Panc1 (cell line): Measurements from ENCODE around the gene HK3. TPM values are rescaled to one million over a fixed set of nuclear protein-coding genes. Genes with fewer than 3 reads are reported as not detected.
A peak's percentile ranks its signal among the peaks of the same experiment; 100 is the strongest.
"Not testable (repeated sequence)": the region's sequence is repeated elsewhere in the genome, so short reads cannot be mapped to it uniquely, and the experiment has no call there.

Experiments
- ATAC-seq: fragments of 200-7000 bp; cut with Tn5 transposase; 2 replicates; pipeline ENCODE4 v1.9.1; 2020; ENCODE audit warnings: mild to moderate bottlenecking, moderate library complexity
- BruUV-seq: library from RNA; stranded (reverse); fragments of 400-500 nt; replicated peaks from 2 replicates; lab custom pipeline; 2021; lab: Mats Ljungman, UMichigan
- CTCF ChIA-PET: fragments of 300-600 bp; sonication (Branson Sonifier 250); formaldehyde crosslinking; loops from one replicate; lab custom pipeline; 2022; ENCODE audit warnings: antibody characterized with exemption; lab: Charles Lee
- POLR2A ChIA-PET: fragments of 300-600 bp; sonication (Branson Sonifier 250); formaldehyde crosslinking; loops from one replicate; lab custom pipeline; 2022; ENCODE audit warnings: antibody characterized with exemption; lab: Charles Lee
- DNase-seq: peaks from one replicate; pipeline ENCODE4 v3.0.0-alpha.2; 2010; ENCODE audit warnings: low read depth, low spot score
- H3K27ac ChIP-seq: 2 replicates; pipeline ENCODE4 v1.5.1; 2011; ENCODE audit warnings: mild to moderate bottlenecking, low read length, inconsistent platforms
- H3K27me3 ChIP-seq: fragments of 200-500 bp; sonication (Bioruptor generic); 2 replicates; pipeline ENCODE4 v1.6.0; 2014; ENCODE audit warnings: low read length, inconsistent platforms; ENCODE audit not compliant: control insufficient read depth, insufficient read depth
- H3K36me3 ChIP-seq: fragments of 200-500 bp; sonication (Bioruptor generic); 2 replicates; pipeline ENCODE4 v1.5.1; 2014; ENCODE audit warnings: inconsistent platforms, mild to moderate bottlenecking, low read length, moderate library complexity; ENCODE audit not compliant: control insufficient read depth, insufficient read depth
- H3K4me1 ChIP-seq: 2 replicates; pipeline ENCODE4 v1.5.1; 2011; ENCODE audit warnings: inconsistent platforms, mild to moderate bottlenecking, low read length, moderate library complexity; ENCODE audit not compliant: control insufficient read depth, insufficient read depth
- H3K4me3 ChIP-seq, 2 experiments: 2 replicates each; pipeline ENCODE4 v1.5.1; 2011 to 2012; ENCODE audit warnings: low read depth in 2 of 2, low read length in 2 of 2, mild to moderate bottlenecking in 2 of 2, inconsistent platforms in 1 of 2, moderate library complexity in 1 of 2
- H3K9me3 ChIP-seq: fragments of 200-500 bp; sonication (Bioruptor generic); 2 replicates; pipeline ENCODE4 v1.5.1; 2014; ENCODE audit warnings: low read depth, mild to moderate bottlenecking, inconsistent platforms, low read length, moderate library complexity; ENCODE audit not compliant: control insufficient read depth, insufficient read depth
- CTCF ChIP-seq: fragments of 450-650 bp; IDR thresholded peaks from 2 replicates; pipeline ENCODE4 v1.5.1; 2017; ENCODE audit warnings: mild to moderate bottlenecking
- POLR2AphosphoS5 ChIP-seq: IDR thresholded peaks from 2 replicates; pipeline ENCODE4 v1.6.1; 2012; ENCODE audit warnings: mild to moderate bottlenecking, low read depth, low read length, moderate library complexity
- REST ChIP-seq, 2 experiments: IDR thresholded peaks; 2 replicates each; pipeline ENCODE4 v1.6.1; 2011 to 2012; ENCODE audit warnings: low read depth in 2 of 2, control low read depth in 1 of 2, low read length in 1 of 2, mild to moderate bottlenecking in 1 of 2, moderate library complexity in 1 of 2; ENCODE audit not compliant: insufficient read depth in 1 of 2
- SIN3A ChIP-seq: IDR thresholded peaks from 2 replicates; pipeline ENCODE4 v1.6.1; 2012; ENCODE audit warnings: low read depth, mild to moderate bottlenecking, low read length, moderate library complexity, borderline replicate concordance; ENCODE audit not compliant: insufficient read depth
- TCF7L2 ChIP-seq: IDR thresholded peaks from 2 replicates; pipeline ENCODE4 v1.6.1; 2011; ENCODE audit warnings: mild to moderate bottlenecking, low read depth, low read length, inconsistent platforms
- in situ Hi-C: cut with HindIII; loops from 2 replicates; pipeline ENCODE4 v1.10.0; 2016; ENCODE audit warnings: low sequenced_read_pairs, low pct_unique_long_range_greater_than_20kb
- intact Hi-C: fragments of 100-400 bp; cut with micrococcal nuclease; formaldehyde crosslinking; loops from one replicate; pipeline ENCODE4 v1.10.0; 2022; ENCODE audit not compliant: unreplicated experiment
- total RNA-seq: library from RNA; stranded (reverse); gene quantifications from one replicate; pipeline ENCODE4 v1.2.1, GENCODE V29; 2021; ENCODE audit not compliant: unreplicated experiment

Gene HK3
- total RNA-seq, 1 experiment from 2014 or later: not detected

- not testable (repeated sequence) for H3K27me3 ChIP-seq
These were observed 26.1 kb downstream of the HK3 start for GRCh38 chr5:176873011-176873410.

GRCh38 chr5:176872586-176872985 lies 26.6 kb downstream of the HK3 start:
- H3K9me3 ChIP-seq, H3K27ac ChIP-seq, H3K4me1 ChIP-seq, H3K27me3 ChIP-seq, H3K4me3 ChIP-seq, DNase-seq, in situ Hi-C loops, intact Hi-C loops, ATAC-seq, BruUV-seq, H3K36me3 ChIP-seq: not testable (repeated sequence)
- ChIA-PET CTCF (interaction anchor here (0.6 kb wide), 1 partner anchor 19 kb away, joined by 3 read pairs; no protein-coding TSS in a partner anchor), POLR2A (interaction anchor here (1.2 kb wide), 1 partner anchor 14 kb away, joined by 4 read pairs; no protein-coding TSS in a partner anchor)

More at GRCh38 chr5:176873011-176873410, 26.1 kb downstream of the HK3 start:
- POLR2A ChIA-PET: interaction anchor here (1.2 kb wide), 1 partner anchor 15 kb away, joined by 4 read pairs; no protein-coding TSS in a partner anchor
- H3K4me1 ChIP-seq, BruUV-seq, H3K4me3 ChIP-seq, H3K36me3 ChIP-seq, CTCF ChIA-PET, H3K9me3 ChIP-seq, in situ Hi-C loops, DNase-seq, intact Hi-C loops, H3K27ac ChIP-seq, ATAC-seq: not testable (repeated sequence)

- intact Hi-C loops, H3K27ac ChIP-seq, H3K9me3 ChIP-seq, POLR2A ChIA-PET, in situ Hi-C loops, H3K36me3 ChIP-seq, BruUV-seq, DNase-seq, H3K27me3 ChIP-seq, H3K4me1 ChIP-seq, ATAC-seq, H3K4me3 ChIP-seq: not testable (repeated sequence)
- CTCF ChIA-PET: interaction anchor here (0.7 kb wide), 2 partner anchors 25 to 320 kb away, joined by 4 to 8 read pairs; no protein-coding TSS in a partner anchor
These were observed 28.5 kb downstream of the HK3 start for GRCh38 chr5:176870644-176871043.

- DNase-seq (no peak), ATAC-seq (peak; percentile 86)
- ChIA-PET POLR2A (no interaction called here), CTCF (interaction anchor here (0.7 kb wide), 2 partner anchors 24 to 320 kb away, joined by 4 to 8 read pairs; no protein-coding TSS in a partner anchor)
- in situ Hi-C loops: no loop called here
- intact Hi-C loops: no loop called here
- H3K36me3 ChIP-seq: no peaks in the 10 kb centered on the region
- BruUV-seq: no TSS peak
- H3K27me3 ChIP-seq: no peaks in the 10 kb centered on the region
- H3K4me3 ChIP-seq: no peak overlapping the region
- TF ChIP-seq TCF7L2 (no peak), REST (IDR thresholded peaks at IDR 0.05; ENCODE audit: insufficient read depth in 1 of 2, low read depth in 2 of 2, low read length in 1 of 2) (0 out of 4 replicates have a peak, but pooled peaks of 1 of the 2 experiments have one; percentile 44), POLR2AphosphoS5 (no peak), SIN3A (no peak), CTCF (peak; percentile 84)
- no peaks in the 10 kb centered on the region for H3K4me1 ChIP-seq
- H3K27ac ChIP-seq: no peak overlapping the region
- H3K9me3 ChIP-seq: no peaks in the 10 kb centered on the region
These were observed 29.0 kb downstream of the HK3 start for GRCh38 chr5:176870110-176870591.
